ENCODE measurements around the gene GDNF. TPM values are rescaled to one million over a fixed set of nuclear protein-coding genes. Genes with fewer than 3 reads are reported as not detected.

The GDNF gene
- total and polyA plus RNA-seq, 4 donors: 0.09 to 0.25 TPM; not detected in 2

GRCh38 chr5:37777432-37778130 is 62.3 kb downstream of the GDNF start:
- 94% methylated on average over 15 of the region's 15 CpGs for whole genome bisulfite sequencing
- Histone ChIP-seq H3K36me3 (ENCODE audit: control insufficient read depth in 4 of 4, insufficient read depth in 3 of 4, low read depth in 1 of 4, low read length in 3 of 4) (no peaks in the 10 kb centered on the region), H3K27me3 (ENCODE audit: control insufficient read depth in 4 of 4, insufficient read depth in 4 of 4, low read length in 3 of 4) (no peaks in the 10 kb centered on the region), H3K27ac (ENCODE audit: low read depth in 1 of 2, low read length in 2 of 2) (no peak overlapping the region), H3K9me3 (ENCODE audit: control insufficient read depth in 4 of 4, low read length in 3 of 4) (peaks cover 0 to 7% (median 0%) of the 10 kb centered on the region in 4 donors), H3K9ac (ENCODE audit: low read depth in 1 of 2, low read length in 2 of 2) (no peak overlapping the region), H3K4me1 (ENCODE audit: control insufficient read depth in 4 of 4, insufficient read depth in 4 of 4, low read length in 3 of 4) (no peaks in the 10 kb centered on the region), H3K4me3 (ENCODE audit: low read depth in 1 of 3, low read length in 3 of 3) (no peak overlapping the region)
- DNase-seq (ENCODE audit: low spot score): no peak
- no peak for TF ChIP-seq CTCF (IDR thresholded peaks at IDR 0.05; ENCODE audit: low read depth, low read length, missing input control)
- TF ChIP-seq EGR1 (IDR thresholded peaks at IDR 0.05; ENCODE audit: low read depth in 2 of 2): no peak
- TF ChIP-seq HNF4G (IDR thresholded peaks at IDR 0.05): no peak
- TF ChIP-seq RXRA (IDR thresholded peaks at IDR 0.05): no peak

GRCh38 chr5:37776826-37777225 is 63.0 kb downstream of the GDNF start:
- no peaks in the 10 kb centered on the region for H3K27me3 ChIP-seq (ENCODE audit: control insufficient read depth in 4 of 4, insufficient read depth in 4 of 4, low read length in 3 of 4)
- WGBS: 90% methylated on average over 7 of the region's 7 CpGs
- no peak overlapping the region for H3K4me3 ChIP-seq (ENCODE audit: low read depth in 1 of 3, low read length in 3 of 3)
- H3K4me1 ChIP-seq (ENCODE audit: control insufficient read depth in 4 of 4, insufficient read depth in 4 of 4, low read length in 3 of 4): peaks cover 0 to 2% (median 1%) of the 10 kb centered on the region in 4 donors
- no peak for DNase-seq (ENCODE audit: low spot score)
- H3K27ac ChIP-seq (ENCODE audit: low read depth in 1 of 2, low read length in 2 of 2): no peak overlapping the region
- TF ChIP-seq ATF3 (IDR thresholded peaks at IDR 0.05): no peak
- TF ChIP-seq MAX (IDR thresholded peaks at IDR 0.05): no peak
- no peak for TF ChIP-seq SP1 (IDR thresholded peaks at IDR 0.05)
- no peak for TF ChIP-seq JUND (IDR thresholded peaks at IDR 0.05)
- TF ChIP-seq REST (IDR thresholded peaks at IDR 0.05): no peak
- no peak for TF ChIP-seq EGR1 (IDR thresholded peaks at IDR 0.05; ENCODE audit: low read depth in 2 of 2)
- TF ChIP-seq YY1 (IDR thresholded peaks at IDR 0.05): no peak
- TF ChIP-seq CTCF (IDR thresholded peaks at IDR 0.05; ENCODE audit: low read depth, low read length, missing input control): no peak
- TF ChIP-seq FOXA1 (IDR thresholded peaks at IDR 0.05): no peak
- no peaks in the 10 kb centered on the region for H3K36me3 ChIP-seq (ENCODE audit: control insufficient read depth in 4 of 4, insufficient read depth in 3 of 4, low read depth in 1 of 4, low read length in 3 of 4)
- peaks cover 0 to 7% (median 0%) of the 10 kb centered on the region in 4 donors for H3K9me3 ChIP-seq (ENCODE audit: control insufficient read depth in 4 of 4, low read length in 3 of 4)
- no peak overlapping the region for H3K9ac ChIP-seq (ENCODE audit: low read depth in 1 of 2, low read length in 2 of 2)

Data from liver (tissue), 9 donors.